Pancreas (tissue), 10 donors: Measurements from ENCODE around the gene CHFR. TPM values are rescaled to one million over a fixed set of nuclear protein-coding genes. Genes with fewer than 3 reads are reported as not detected.

Experiments
- ATAC-seq, 4 donors: fragments of 200-7000 bp; cut with Tn5 transposase; one replicate each; pipeline versions ENCODE4 v1.8.0 to v1.9.1; 2020; ENCODE audit warnings: mild to moderate bottlenecking in 4 of 4, moderate library complexity in 4 of 4
- DNase-seq, 6 donors: peaks; one replicate each; pipeline ENCODE4 v3.0.0-alpha.2; 2020
- FAIRE-seq: peaks from 2 replicates; lab custom pipeline; 2012; peaks lifted over from hg19 to GRCh38; lab: Jason Lieb, UNC
- H3K27ac ChIP-seq, 4 donors: fragments of 200-600 bp; sonication (generic); 1 replicate in 3 of 4; 2 replicates in 1 of 4; pipeline versions ENCODE4 v1.5.0 to v1.8.0; 2020
- H3K27me3 ChIP-seq, 4 donors: fragments of 200-600 bp; one replicate each; pipeline ENCODE4 v1.8.0; 2021
- H3K36me3 ChIP-seq, 3 donors: fragments of 200-600 bp; sonication (generic) in 1 of 3; one replicate each; pipeline versions ENCODE4 v1.5.0 to v1.8.0; 2020 to 2021
- H3K4me1 ChIP-seq, 3 donors: fragments of 200-600 bp; one replicate each; pipeline ENCODE4 v1.8.0; 2021
- H3K4me3 ChIP-seq, 4 donors: fragments of 200-600 bp; sonication (generic) in 2 of 4; one replicate each; pipeline versions ENCODE4 v1.5.0 to v1.8.0; 2020 to 2021
- H3K9me3 ChIP-seq, 4 donors: fragments of 200-600 bp; one replicate each; pipeline ENCODE4 v1.8.0; 2021
- WGBS, 2 donors: extraction: QIAGEN DNeasy Blood & Tissue Kit; methylation state at CpG; one replicate each; pipeline ENCODE4 v1.1.7; 2013; 5-methylcytosine and 5-hydroxymethylcytosine counted together
- intact Hi-C, 3 donors: fragments of 100-400 bp; cut with DNase I; formaldehyde crosslinking; loops; one replicate each; pipeline versions ENCODE4 v1.11.1 to v1.14.2; 2022
- polyA plus RNA-seq, 2 donors: library from polyadenylated mRNA; stranded (reverse); fragments of 200-250 nt; gene quantifications; one replicate each; pipeline ENCODE4 v1.2.3, GENCODE V29; 2013
- total RNA-seq, 6 donors: library from RNA; stranded (reverse); fragmentation: NEBNext Ultra II Directional in 4 of 6; extraction: Animal tissue kit (Norgen Biotek cat#: 25700) in 4 of 6; gene quantifications; one replicate each; pipeline versions ENCODE4 v1.2.1 to v1.2.4, GENCODE V29; 2021 to 2023
- TF ChIP-seq, protein P1 (sequence below), 4 donors: fragments of 200-600 bp; sonication (generic) in 3 of 4; IDR thresholded peaks; one replicate each; pipeline versions ENCODE4 v1.5.0 to v1.8.0; 2021; ENCODE audit warnings: antibody characterized with exemption in 4 of 4
- donor health status: healthy with polysubstance abuse.
- donor health status: DM: no; HTN: no; CAD: no; lungs with moderate emphysema.
- donor health status: DM: no; HTN: no; CAD: no.
- donor health status: control.
- donor health status: control.
- donor health status: Bipolar disorder and iron deficiency.
- donor health status: DM: yes; HTN: yes; CAD: no.
- donor health status: DM: no; HTN: no; CAD: no.
- donor health status: DM: no; HTN: no; CAD: no.
- donor health status: DM: yes; HTN: yes; CAD: no.

Gene CHFR
- total and polyA plus RNA-seq, 8 donors = 14.9 to 32.3 (median 16.1) TPM

DNA sequence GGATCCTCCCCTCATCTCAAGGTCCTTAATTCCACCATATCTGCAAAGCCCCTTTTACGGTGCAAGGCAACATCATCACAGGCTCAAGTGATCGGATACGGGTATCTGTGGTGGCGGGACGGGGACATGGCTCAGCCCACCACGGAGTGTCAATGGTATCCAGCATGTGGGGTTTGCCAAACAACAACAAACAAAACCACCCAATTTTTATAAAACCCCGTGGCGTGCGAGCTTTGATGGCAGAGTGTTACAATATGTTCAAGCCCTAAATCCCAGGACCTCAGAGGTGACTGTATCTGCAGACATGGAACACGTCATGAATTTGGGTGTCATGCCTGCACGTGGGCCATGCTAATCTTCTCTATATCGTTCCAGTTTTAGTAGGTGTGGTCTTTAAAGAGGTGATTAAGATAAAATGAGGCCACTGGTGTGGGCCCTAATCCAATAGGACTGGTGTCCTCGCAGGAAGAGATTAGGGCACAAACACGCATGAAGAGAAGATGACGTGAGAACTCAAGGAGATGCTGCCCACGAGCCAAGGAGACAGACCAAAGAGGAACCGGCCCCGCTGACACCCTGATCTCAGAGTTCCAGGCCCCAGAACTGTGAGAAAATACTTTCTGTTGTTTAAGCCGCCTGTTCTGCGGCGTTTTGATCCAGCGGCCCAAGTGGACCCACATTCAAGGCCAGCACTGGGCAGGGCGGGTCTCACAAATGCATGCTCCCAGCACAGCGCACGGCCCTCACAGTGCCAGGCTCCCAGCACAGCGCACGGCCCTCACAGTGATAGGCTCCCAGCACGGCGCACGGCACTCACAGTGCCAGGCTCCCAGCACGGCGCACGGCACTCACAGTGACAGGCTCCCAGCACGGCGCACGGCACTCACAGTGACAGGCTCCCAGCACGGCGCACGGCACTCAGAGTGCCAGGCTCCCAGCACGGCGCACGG lies 52.1 kb downstream of the CHFR start:
- H3K36me3 ChIP-seq = peaks cover 0 to 4% (median under 1%) of the 10 kb centered on the region in 3 donors
- intact Hi-C loops = no loop called here
- 92 to 94% methylated on average over 41 to 42 of the region's 42 CpGs for WGBS, 2 donors
- no peaks in the 10 kb centered on the region for H3K9me3 ChIP-seq
- H3K4me3 ChIP-seq = no peak overlapping the region
- TF ChIP-seq, protein P1, sequence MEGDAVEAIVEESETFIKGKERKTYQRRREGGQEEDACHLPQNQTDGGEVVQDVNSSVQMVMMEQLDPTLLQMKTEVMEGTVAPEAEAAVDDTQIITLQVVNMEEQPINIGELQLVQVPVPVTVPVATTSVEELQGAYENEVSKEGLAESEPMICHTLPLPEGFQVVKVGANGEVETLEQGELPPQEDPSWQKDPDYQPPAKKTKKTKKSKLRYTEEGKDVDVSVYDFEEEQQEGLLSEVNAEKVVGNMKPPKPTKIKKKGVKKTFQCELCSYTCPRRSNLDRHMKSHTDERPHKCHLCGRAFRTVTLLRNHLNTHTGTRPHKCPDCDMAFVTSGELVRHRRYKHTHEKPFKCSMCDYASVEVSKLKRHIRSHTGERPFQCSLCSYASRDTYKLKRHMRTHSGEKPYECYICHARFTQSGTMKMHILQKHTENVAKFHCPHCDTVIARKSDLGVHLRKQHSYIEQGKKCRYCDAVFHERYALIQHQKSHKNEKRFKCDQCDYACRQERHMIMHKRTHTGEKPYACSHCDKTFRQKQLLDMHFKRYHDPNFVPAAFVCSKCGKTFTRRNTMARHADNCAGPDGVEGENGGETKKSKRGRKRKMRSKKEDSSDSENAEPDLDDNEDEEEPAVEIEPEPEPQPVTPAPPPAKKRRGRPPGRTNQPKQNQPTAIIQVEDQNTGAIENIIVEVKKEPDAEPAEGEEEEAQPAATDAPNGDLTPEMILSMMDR (IDR thresholded peaks at IDR 0.05) = no peak
- FAIRE-seq (no peak), ATAC-seq (no peak), DNase-seq (no peak)
- H3K27me3 ChIP-seq = no peaks in the 10 kb centered on the region
- no peak overlapping the region for H3K27ac ChIP-seq
- no peaks in the 10 kb centered on the region for H3K4me1 ChIP-seq

DNA sequence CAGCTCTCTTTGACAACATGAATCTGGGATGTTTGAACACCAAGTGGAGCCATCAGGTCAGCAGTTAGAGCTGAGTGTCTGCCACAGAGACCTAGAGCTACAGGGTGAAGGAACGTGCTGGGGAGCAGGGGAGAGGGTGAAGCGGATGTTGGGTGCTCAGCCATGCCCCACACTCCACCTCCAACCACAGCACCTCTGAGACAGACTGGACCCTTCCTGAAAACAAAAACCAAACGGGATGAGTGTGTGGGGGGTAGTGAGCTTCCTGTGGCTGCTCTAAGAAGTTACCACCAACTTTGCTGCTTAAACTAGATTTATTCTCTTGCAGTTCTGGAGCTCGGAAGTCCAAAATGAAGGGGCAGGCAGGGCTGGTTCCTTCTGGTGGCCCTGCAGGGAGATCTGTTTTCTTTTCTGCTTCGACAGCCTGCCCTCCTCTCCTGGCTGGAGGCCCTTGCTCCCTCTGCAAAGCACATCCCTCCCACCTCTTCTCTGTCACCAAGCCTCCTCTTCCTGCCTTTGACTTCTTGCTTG lies 53.2 kb downstream of the CHFR start:
- FAIRE-seq (no peak), DNase-seq (no peak), ATAC-seq (no peak)
- intact Hi-C loops = no loop called here
- Histone ChIP-seq H3K27me3 (no peaks in the 10 kb centered on the region), H3K9me3 (no peaks in the 10 kb centered on the region), H3K4me1 (peaks cover 0 to 4% (median 0%) of the 10 kb centered on the region in 3 donors), H3K27ac (no peak overlapping the region), H3K4me3 (no peak overlapping the region), H3K36me3 (no peaks in the 10 kb centered on the region)
- 78 to 81% methylated on average over 5 of the region's 5 CpGs for WGBS, 2 donors
- TF ChIP-seq, protein P1 (IDR thresholded peaks at IDR 0.05) = no peak

DNA sequence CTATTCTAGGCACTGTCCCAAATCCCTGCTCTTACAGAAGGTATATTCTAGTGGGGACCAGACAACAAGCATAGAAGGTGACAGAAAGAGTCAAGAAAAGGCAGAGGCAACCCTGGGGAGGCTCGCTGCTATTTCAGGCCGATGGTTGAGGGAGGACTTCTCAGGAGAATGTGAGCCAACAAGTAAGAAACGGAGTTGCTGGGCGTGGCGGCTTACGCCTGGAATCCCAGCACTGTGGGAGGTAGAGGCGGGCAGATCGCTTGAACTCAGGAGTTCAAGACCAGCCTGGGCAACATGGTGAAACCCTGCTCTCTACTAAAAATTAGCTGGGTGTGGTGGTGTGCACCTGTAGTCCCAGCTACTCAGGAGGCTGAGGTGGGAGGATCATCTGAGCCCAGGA lies 54.1 kb downstream of the CHFR start:
- intact Hi-C loops = no loop called here
- Histone ChIP-seq H3K4me3 (no peak overlapping the region), H3K9me3 (no peaks in the 10 kb centered on the region), H3K4me1 (peaks cover 0 to 4% (median 0%) of the 10 kb centered on the region in 3 donors), H3K36me3 (no peaks in the 10 kb centered on the region), H3K27ac (no peak overlapping the region), H3K27me3 (no peaks in the 10 kb centered on the region)
- no peak for ATAC-seq
- DNase-seq = no peak
- no peak for FAIRE-seq
- TF ChIP-seq, protein P1 (IDR thresholded peaks at IDR 0.05) = no peak
- 93 to 97% methylated on average over 8 of the region's 8 CpGs for WGBS, 2 donors

DNA sequence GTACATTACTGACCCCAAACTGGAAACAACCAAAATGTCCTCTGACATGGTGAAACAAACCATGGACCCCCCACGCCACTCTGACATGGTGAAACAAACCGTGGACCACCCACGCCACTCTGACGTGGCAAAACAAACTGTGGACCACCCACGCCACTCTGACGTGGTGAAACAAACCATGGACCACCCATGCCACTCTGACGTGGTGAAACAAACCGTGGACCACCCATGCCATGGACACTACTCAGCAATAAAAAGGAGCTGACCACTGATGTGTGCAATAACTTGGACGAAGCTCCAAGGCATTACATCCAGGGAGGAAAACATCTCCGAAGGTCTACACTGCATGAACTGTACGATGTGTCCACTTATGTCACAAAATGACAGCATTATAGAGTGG lies 55.6 kb downstream of the CHFR start:
- TF ChIP-seq, protein P1 (IDR thresholded peaks at IDR 0.05) = no peak
- WGBS, 2 donors = 86 to 89% methylated on average over 11 of the region's 11 CpGs
- no peaks in the 10 kb centered on the region for H3K36me3 ChIP-seq
- no peak overlapping the region for H3K4me3 ChIP-seq
- ATAC-seq = no peak
- intact Hi-C loops = no loop called here
- FAIRE-seq = no peak
- DNase-seq = no peak
- no peak overlapping the region for H3K27ac ChIP-seq
- peaks cover 8 to 12% (median 9%) of the 10 kb centered on the region in 3 donors for H3K4me1 ChIP-seq
- H3K27me3 ChIP-seq = no peaks in the 10 kb centered on the region
- H3K9me3 ChIP-seq = no peaks in the 10 kb centered on the region
